GM18907 (cell line): Measurements from ENCODE around the gene SMR3B.
A peak's percentile ranks its signal among the peaks of the same experiment; 100 is the strongest.

Experiments used
- ATAC-seq: cut with Tn5 transposase; IDR thresholded peaks from one replicate; pipeline ENCODE4 v1.9.1; 2021; ENCODE audit warnings: mild to moderate bottlenecking, moderate library complexity; ENCODE audit not compliant: unreplicated experiment

SMR3B gene

GRCh38 chr4:70382691-70383181 lies at the start of gene SMR3B:
Gene SMR3B (plus strand): TSS chr4:70383131. CDS start chr4:70384511, 1,380 bp downstream.
- ATAC-seq, result no peak

- ATAC-seq, result no peak
Measured at GRCh38 chr4:70334681-70335080, 48.2 kb upstream of the SMR3B start, which contains the start of gene CABS1. Gene CABS1 (plus strand): TSS chr4:70334981. CDS start chr4:70335040, 59 bp downstream.

GRCh38 chr4:70336043-70336442 lies 46.9 kb upstream of the SMR3B start:
- ATAC-seq, result no peak

- no peak for ATAC-seq
Measured at GRCh38 chr4:70337886-70338420, 45.0 kb upstream of the SMR3B start.

- no peak for ATAC-seq
Measured at GRCh38 chr4:70356185-70356584, 26.7 kb upstream of the SMR3B start.

GRCh38 chr4:70359115-70359661 lies 23.7 kb upstream of the SMR3B start:
- no peak for ATAC-seq

- no peak for ATAC-seq
Measured at GRCh38 chr4:70360460-70360859, 22.5 kb upstream of the SMR3B start, which contains the start of gene SMR3A. Gene SMR3A (plus strand): TSS chr4:70360760. CDS start chr4:70362116, 1,356 bp downstream.

GRCh38 chr4:70364002-70364401 lies 18.9 kb upstream of the SMR3B start:
- no peak for ATAC-seq

GRCh38 chr4:70365479-70365878 lies 17.5 kb upstream of the SMR3B start:
- no peak for ATAC-seq

GRCh38 chr4:70367813-70368212 lies 15.1 kb upstream of the SMR3B start:
- no peak for ATAC-seq

- no peak for ATAC-seq
Measured at GRCh38 chr4:70371987-70372386, 10.9 kb upstream of the SMR3B start.

GRCh38 chr4:70372760-70373159 lies 10.2 kb upstream of the SMR3B start:
- ATAC-seq, result no peak

- ATAC-seq, result no peak
Measured at GRCh38 chr4:70380578-70380977, 2.4 kb upstream of the SMR3B start.

GRCh38 chr4:70392057-70392776 lies 9.3 kb downstream of the SMR3B start:
- ATAC-seq, result peak; percentile 67

GRCh38 chr4:70397580-70397979 lies 14.6 kb downstream of the SMR3B start, which contains the start of gene OPRPN:
Gene OPRPN (plus strand): TSS chr4:70397940. CDS start chr4:70399286, 1,346 bp downstream.
- no peak for ATAC-seq

GRCh38 chr4:70399319-70399718 lies 16.4 kb downstream of the SMR3B start:
- ATAC-seq, result peak; percentile 59

- ATAC-seq, result no peak
Measured at GRCh38 chr4:70402762-70403161, 19.8 kb downstream of the SMR3B start.

- peak; percentile 68 for ATAC-seq
Measured at GRCh38 chr4:70405765-70406164, 22.8 kb downstream of the SMR3B start.

- ATAC-seq, result no peak
Measured at GRCh38 chr4:70425306-70425705, 42.4 kb downstream of the SMR3B start.

- no peak for ATAC-seq
Measured at GRCh38 chr4:70426789-70427188, 43.9 kb downstream of the SMR3B start.

GRCh38 chr4:70437197-70437596 lies 54.3 kb downstream of the SMR3B start:
- no peak for ATAC-seq
